Sigmoid colon (tissue), 3 donors: ENCODE results near the gene FIGN.

Experiments
- CTCF ChIP-seq, 4 experiments: fragments of 450-650 bp in 3 of 4; fragments of 200-600 bp in 1 of 4; IDR thresholded peaks; one replicate each; pipeline ENCODE4 v1.5.1; 2016 to 2019; ENCODE audit warnings: antibody characterized with exemption in 4 of 4, mild to moderate bottlenecking in 3 of 4, moderate library complexity in 2 of 4
- POLR2A ChIP-seq, 2 donors: fragments of 450-650 bp; IDR thresholded peaks; one replicate each; pipeline ENCODE4 v1.6.1; 2016; ENCODE audit warnings: antibody characterized with exemption in 2 of 2, mild to moderate bottlenecking in 2 of 2, moderate library complexity in 2 of 2

DNA sequence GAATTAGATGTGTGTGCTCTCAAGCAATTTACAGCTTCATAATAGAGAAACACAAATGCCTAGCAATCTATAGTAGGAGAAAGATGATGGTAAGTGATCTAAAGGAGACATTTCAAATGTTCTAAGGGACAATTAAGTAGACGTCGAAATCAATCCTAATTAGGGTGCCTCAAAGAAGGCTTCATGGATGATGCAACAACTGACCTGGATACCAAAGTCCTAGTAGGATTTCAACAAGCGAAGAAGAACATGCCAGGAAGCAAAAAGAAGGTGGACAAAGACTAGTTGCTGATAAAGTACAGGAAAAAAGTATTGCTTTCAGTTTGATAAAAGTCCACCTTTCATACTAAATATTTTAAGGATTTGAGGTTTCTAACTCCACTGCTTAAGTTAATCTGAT lies 12.5 kb downstream of the FIGN start:
- no peak for TF ChIP-seq CTCF (IDR thresholded peaks at IDR 0.05)
- TF ChIP-seq POLR2A (IDR thresholded peaks at IDR 0.05), result no peak
